GM12872 (cell line): Measurements from ENCODE around the gene NDUFA6.
"Not testable (repeated sequence)": the region's sequence is repeated elsewhere in the genome, so short reads cannot be mapped to it uniquely, and the experiment has no call there.

Experiments used
- TF ChIP-seq, protein P1 (sequence below): IDR thresholded peaks from 3 replicates; pipeline ENCODE4 v1.5.1; 2011; ENCODE audit warnings: low read depth, mild to moderate bottlenecking, low read length, moderate library complexity; ENCODE audit not compliant: insufficient read depth

The NDUFA6 gene

DNA sequence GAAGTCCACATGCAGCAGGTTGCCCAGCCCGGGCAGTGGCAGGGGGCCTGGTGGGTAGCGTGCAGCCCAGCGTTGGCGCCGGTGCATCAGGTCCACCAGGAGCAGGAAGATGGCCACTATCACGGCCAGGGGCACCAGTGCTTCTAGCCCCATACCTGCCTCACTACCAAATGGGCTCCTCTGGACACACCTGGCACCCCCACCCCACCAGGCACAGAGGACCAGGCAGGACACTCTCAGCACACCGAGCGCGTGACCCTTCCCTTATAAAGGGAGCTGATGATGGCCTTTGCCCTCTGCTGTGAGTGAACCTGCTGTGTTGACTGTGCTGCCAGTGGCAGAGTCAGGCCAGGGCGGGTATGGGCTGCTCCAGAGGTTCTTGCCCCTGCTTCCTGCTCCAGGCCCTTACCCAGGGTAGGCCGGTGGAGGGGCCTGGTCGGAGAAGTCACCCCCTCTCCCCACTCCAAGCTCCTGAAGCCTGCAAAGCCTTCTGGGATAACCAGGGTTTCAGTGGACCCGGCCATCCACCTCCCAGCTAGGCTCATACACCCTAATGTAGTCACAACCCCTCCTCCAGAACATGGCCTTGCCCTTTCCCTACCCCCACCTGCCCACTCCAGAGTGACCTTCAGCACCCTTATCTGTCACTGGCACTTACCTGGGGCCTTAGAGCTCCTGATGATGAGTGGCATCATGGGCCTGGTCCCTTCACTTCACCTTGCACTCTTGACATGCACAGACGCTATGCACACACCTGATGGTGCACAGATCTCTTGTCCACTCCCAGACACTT lies 40.3 kb upstream of the NDUFA6 start, which contains the start of gene CYP2D6:
TSS of gene CYP2D6 (minus strand) at position 172 of the 793 bp plus-strand sequence. CDS start at position 153, 19 bp downstream.
- TF ChIP-seq, protein P1, sequence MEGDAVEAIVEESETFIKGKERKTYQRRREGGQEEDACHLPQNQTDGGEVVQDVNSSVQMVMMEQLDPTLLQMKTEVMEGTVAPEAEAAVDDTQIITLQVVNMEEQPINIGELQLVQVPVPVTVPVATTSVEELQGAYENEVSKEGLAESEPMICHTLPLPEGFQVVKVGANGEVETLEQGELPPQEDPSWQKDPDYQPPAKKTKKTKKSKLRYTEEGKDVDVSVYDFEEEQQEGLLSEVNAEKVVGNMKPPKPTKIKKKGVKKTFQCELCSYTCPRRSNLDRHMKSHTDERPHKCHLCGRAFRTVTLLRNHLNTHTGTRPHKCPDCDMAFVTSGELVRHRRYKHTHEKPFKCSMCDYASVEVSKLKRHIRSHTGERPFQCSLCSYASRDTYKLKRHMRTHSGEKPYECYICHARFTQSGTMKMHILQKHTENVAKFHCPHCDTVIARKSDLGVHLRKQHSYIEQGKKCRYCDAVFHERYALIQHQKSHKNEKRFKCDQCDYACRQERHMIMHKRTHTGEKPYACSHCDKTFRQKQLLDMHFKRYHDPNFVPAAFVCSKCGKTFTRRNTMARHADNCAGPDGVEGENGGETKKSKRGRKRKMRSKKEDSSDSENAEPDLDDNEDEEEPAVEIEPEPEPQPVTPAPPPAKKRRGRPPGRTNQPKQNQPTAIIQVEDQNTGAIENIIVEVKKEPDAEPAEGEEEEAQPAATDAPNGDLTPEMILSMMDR: not testable (repeated sequence)

DNA sequence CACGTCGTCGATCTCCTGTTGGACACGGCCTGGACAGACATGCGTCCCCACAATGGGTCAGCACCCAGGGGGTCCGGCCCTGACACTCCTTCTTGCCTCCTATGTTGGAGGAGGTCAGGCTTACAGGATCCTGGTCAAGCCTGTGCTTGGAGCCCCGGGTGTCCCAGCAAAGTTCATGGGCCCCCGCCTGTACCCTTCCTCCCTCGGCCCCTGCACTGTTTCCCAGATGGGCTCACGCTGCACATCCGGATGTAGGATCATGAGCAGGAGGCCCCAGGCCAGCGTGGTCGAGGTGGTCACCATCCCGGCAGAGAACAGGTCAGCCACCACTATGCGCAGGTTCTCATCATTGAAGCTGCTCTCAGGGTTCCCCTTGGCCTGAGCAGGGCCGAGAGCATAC lies 37.0 kb upstream of the NDUFA6 start:
- TF ChIP-seq, protein P1: no peak

DNA sequence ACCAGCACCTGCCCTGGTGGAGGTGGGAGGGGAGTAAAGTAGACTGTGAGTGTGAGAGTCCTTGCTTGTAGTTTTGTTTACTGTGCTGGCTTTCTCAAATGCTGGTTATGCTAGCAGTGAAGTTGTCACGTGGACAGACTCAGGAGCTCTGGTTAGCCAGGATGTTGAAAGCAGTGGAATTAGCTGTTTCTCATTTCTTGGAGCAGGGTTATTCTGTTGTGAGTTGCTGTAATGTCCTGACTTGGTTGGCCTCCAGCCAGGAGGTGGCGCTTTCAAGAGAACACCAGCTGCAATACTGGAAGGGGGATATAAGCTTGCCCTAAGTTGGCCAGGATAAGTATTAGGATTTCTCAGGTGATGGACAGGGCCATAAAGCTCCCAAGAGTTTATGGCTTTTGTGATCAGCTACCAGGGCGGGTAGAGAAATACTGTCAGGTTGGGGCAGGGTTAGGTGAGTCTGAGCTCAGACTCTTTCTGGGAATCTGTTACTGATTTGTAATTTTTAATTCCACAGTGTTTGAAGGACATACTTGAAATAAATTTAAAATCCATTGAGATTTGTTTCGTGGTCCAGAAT lies 26.4 kb upstream of the NDUFA6 start:
- TF ChIP-seq, protein P1: no peak

- TF ChIP-seq, protein P1: no peak
Observed at GRCh38 chr22:42114721-42115120, 24.1 kb upstream of the NDUFA6 start.

DNA sequence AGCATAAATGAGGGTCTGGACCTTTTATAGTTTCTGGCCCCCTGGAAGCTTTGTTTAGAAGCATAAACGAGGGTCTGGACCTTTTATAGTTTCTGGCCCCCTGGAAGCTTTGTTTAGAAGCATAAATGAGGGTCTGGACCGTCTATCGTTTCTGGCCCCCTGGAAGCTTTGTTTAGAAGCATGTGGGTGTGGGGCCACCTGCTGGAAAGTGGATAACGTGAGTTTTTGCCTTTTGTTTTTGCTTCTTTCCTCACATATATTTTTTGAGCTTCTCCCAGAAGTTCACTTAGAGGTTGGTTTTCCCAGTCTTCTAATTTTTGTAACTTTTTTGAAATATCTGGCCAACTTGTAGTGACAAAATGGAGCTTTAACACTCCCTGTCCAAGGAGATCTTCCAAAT lies 22.2 kb upstream of the NDUFA6 start:
- TF ChIP-seq, protein P1: peak; percentile 25; the same call in 1 of the 3 replicates

DNA sequence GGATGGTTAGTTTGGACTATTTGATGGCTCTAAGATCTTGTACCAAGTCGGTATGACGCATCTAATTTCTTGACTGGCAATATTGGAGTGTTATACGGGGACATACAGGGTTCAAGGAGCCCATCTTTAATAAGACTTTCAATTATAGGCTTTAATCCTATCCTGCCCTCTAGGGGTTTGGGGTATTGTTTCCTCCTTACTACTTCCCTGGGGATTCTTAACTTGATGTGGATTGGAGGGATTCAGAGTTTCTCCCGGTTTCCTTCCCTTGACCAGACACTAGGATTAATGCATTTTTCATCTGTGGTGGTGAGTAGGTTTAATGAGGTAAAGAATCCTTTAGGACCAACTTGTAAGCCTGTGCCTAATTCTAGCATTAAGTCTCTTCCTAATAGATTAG lies 21.2 kb upstream of the NDUFA6 start:
- TF ChIP-seq, protein P1: no peak

DNA sequence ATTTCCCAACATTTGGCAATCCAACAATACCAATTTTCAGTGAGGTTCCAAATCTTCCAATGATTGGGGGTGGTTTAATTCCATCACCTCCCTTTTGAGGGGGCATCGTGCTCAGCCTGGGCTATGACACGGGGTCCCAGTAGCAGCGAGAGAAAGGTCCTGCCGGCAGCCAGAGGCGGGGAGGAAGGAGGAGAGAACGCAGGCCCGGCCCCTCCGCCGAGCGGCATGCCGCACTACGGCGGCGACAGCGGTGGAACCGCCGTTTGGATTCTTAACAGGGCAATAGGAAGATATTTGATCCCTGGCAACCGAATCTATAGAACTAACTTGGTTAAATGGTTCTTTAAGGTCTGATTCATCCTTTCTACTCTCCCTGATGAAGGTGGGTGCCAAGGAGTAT lies 18.3 kb upstream of the NDUFA6 start:
- TF ChIP-seq, protein P1: no peak
